IMR-90 (cell line): ENCODE measurements around the gene FOXO6.

Source experiments
- BHLHE40 ChIP-seq: fragments of 150-350 bp; IDR thresholded peaks from 2 replicates; pipeline ENCODE4 v1.6.1; 2016; ENCODE audit warnings: mild to moderate bottlenecking, low read depth, low read length
- CEBPB ChIP-seq: IDR thresholded peaks from 2 replicates; pipeline ENCODE4 v1.6.1; 2012; ENCODE audit warnings: low read depth, low read length, improper control_type of control experiment
- CHD1 ChIP-seq: IDR thresholded peaks from 2 replicates; pipeline ENCODE4 v1.6.1; 2012; ENCODE audit warnings: low read depth, low read length, improper control_type of control experiment
- FOS ChIP-seq: fragments of 150-350 bp; IDR thresholded peaks from 2 replicates; pipeline ENCODE4 v1.6.1; 2016; ENCODE audit warnings: low read depth, low read length
- MAFK ChIP-seq: IDR thresholded peaks from 2 replicates; pipeline ENCODE4 v1.6.1; 2012; ENCODE audit warnings: low read depth, low read length, improper control_type of control experiment
- MXI1 ChIP-seq: IDR thresholded peaks from 2 replicates; pipeline ENCODE4 v1.6.1; 2012; ENCODE audit warnings: low read depth, mild to moderate bottlenecking, low read length, moderate library complexity, borderline replicate concordance
- POLR2A ChIP-seq: IDR thresholded peaks from 2 replicates; pipeline ENCODE4 v1.6.1; 2012; ENCODE audit warnings: mild to moderate bottlenecking, low read depth, low read length
- RFX5 ChIP-seq: IDR thresholded peaks from 2 replicates; pipeline ENCODE4 v1.8.0; 2012; ENCODE audit warnings: low read depth, mild to moderate bottlenecking, low read length, moderate library complexity
- SMC3 ChIP-seq: fragments of 150-350 bp; IDR thresholded peaks from 2 replicates; pipeline ENCODE4 v1.6.1; 2016; ENCODE audit warnings: low read depth, mild to moderate bottlenecking, antibody characterized with exemption, low read length, moderate library complexity
- TF ChIP-seq, protein P1 (sequence below): conservative IDR thresholded peaks from 2 replicates; pipeline ENCODE4 v1.5.1; 2012; ENCODE audit warnings: mild to moderate bottlenecking, low read depth, low read length, improper control_type of control experiment
- TF ChIP-seq, protein P2 (sequence below): fragments of 150-350 bp; IDR thresholded peaks from 2 replicates; pipeline ENCODE4 v1.6.1; 2016; ENCODE audit warnings: low read depth, mild to moderate bottlenecking, low read length, moderate library complexity, borderline replicate concordance

DNA sequence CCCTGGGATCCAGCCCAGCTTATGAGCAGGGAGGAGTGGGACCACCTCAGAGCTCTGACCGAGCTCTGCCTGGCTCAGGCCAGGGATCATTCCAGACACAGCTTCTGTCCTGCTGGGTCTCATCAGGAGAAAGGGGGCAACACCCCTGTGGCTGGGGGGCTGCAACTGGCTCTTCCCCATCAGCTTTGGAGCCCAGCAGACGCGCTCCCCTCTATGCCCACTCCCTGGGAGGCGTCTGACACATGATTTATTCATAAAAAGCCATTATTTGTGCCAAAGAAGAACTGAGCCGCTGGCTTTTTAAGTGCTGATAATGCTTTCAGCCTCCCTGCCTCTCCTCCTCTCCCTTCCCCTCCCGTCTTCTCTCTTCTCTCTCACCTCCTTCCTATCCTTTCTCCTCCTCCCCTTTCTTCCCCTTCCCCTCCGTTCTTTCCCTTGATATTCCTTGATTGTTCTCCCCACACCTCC lies 25.0 kb downstream of the FOXO6 start:
- TF ChIP-seq POLR2A: no peak
- TF ChIP-seq, protein P1, sequence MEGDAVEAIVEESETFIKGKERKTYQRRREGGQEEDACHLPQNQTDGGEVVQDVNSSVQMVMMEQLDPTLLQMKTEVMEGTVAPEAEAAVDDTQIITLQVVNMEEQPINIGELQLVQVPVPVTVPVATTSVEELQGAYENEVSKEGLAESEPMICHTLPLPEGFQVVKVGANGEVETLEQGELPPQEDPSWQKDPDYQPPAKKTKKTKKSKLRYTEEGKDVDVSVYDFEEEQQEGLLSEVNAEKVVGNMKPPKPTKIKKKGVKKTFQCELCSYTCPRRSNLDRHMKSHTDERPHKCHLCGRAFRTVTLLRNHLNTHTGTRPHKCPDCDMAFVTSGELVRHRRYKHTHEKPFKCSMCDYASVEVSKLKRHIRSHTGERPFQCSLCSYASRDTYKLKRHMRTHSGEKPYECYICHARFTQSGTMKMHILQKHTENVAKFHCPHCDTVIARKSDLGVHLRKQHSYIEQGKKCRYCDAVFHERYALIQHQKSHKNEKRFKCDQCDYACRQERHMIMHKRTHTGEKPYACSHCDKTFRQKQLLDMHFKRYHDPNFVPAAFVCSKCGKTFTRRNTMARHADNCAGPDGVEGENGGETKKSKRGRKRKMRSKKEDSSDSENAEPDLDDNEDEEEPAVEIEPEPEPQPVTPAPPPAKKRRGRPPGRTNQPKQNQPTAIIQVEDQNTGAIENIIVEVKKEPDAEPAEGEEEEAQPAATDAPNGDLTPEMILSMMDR: no peak
- no peak for TF ChIP-seq RFX5
- TF ChIP-seq FOS: no peak
- no peak for TF ChIP-seq CHD1
- no peak for TF ChIP-seq CEBPB
- TF ChIP-seq MAFK: no peak
- TF ChIP-seq, protein P2, sequence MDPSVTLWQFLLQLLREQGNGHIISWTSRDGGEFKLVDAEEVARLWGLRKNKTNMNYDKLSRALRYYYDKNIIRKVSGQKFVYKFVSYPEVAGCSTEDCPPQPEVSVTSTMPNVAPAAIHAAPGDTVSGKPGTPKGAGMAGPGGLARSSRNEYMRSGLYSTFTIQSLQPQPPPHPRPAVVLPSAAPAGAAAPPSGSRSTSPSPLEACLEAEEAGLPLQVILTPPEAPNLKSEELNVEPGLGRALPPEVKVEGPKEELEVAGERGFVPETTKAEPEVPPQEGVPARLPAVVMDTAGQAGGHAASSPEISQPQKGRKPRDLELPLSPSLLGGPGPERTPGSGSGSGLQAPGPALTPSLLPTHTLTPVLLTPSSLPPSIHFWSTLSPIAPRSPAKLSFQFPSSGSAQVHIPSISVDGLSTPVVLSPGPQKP: no peak
- no peak for TF ChIP-seq MXI1
- no peak for TF ChIP-seq SMC3
- TF ChIP-seq BHLHE40: no peak
